AG09319 (cell line): ENCODE results near the gene KCNF1.

Source experiments
- DNase-seq: peaks from one replicate; pipeline ENCODE4 v3.0.0-alpha.2; 2010; ENCODE audit warnings: low read depth; ENCODE audit errors: extremely low read depth
- CTCF ChIP-seq: IDR thresholded peaks from 2 replicates; pipeline ENCODE4 v1.5.1; 2011; ENCODE audit warnings: low read depth, mild to moderate bottlenecking, inconsistent platforms, low read length, moderate library complexity

Gene KCNF1

GRCh38 chr2:10895231-10895630 lies 16.5 kb upstream of the KCNF1 start:
- no peak for DNase-seq
- no peak for TF ChIP-seq CTCF

GRCh38 chr2:10897956-10898355 lies 13.8 kb upstream of the KCNF1 start:
- no peak for DNase-seq

GRCh38 chr2:10900216-10901109 lies 11.3 kb upstream of the KCNF1 start:
- DNase-seq, result no peak

More at GRCh38 chr2:10897956-10898355, 13.8 kb upstream of the KCNF1 start:
- no peak for TF ChIP-seq CTCF

GRCh38 chr2:10901160-10901939 lies 10.4 kb upstream of the KCNF1 start:
- DNase-seq, result no peak
- TF ChIP-seq CTCF, result no peak

More at GRCh38 chr2:10900216-10901109, 11.3 kb upstream of the KCNF1 start:
- no peak for TF ChIP-seq CTCF

GRCh38 chr2:10903861-10904210 lies 7.9 kb upstream of the KCNF1 start:
- no peak for TF ChIP-seq CTCF
- DNase-seq, result peak; percentile 54

GRCh38 chr2:10904455-10904854 lies 7.3 kb upstream of the KCNF1 start:
- no peak for TF ChIP-seq CTCF
- DNase-seq, result no peak
